ENCODE data around the gene CREB5.

- no peak for TF ChIP-seq CTCF (conservative IDR thresholded peaks at IDR 0.05; ENCODE audit: low read length)
- no peak for TF ChIP-seq EZH2phosphoT487 (IDR thresholded peaks at IDR 0.05; ENCODE audit: borderline replicate concordance)
Observed at GRCh38 chr7:28597284-28597683, 185.0 kb downstream of the CREB5 start.

All from Loucy (cell line).